ENCODE data around the gene MPP3. TPM values are rescaled to one million over a fixed set of nuclear protein-coding genes. Genes with fewer than 3 reads are reported as not detected.

Gene MPP3
- polyA plus RNA-seq, 3 donors = 1.5 TPM; not detected in 2

GRCh38 chr17:43812396-43813265, 20.3 kb downstream of the MPP3 start:
- H3K4me3 ChIP-seq (replicated peaks in 1 of 3; ENCODE audit: low read depth in 2 of 3, low read length in 3 of 3) = no peak overlapping the region
- WGBS (ENCODE audit: insufficient coverage) = 100% methylated on average over 7 of the region's 10 CpGs
- H3K4me3 Mint-ChIP-seq = no peak overlapping the region
- peaks cover 11 to 15% of the 10 kb centered on the region in 2 donors for H3K4me1 ChIP-seq (ENCODE audit: control insufficient read depth in 1 of 2, insufficient read depth in 2 of 2, low read length in 2 of 2)
- peaks cover 0 to 3% (median 2%) of the 10 kb centered on the region in 3 donors for H3K27me3 Mint-ChIP-seq (ENCODE audit: low read depth in 3 of 3)
- no peaks in the 10 kb centered on the region for H3K36me3 ChIP-seq (replicated peaks in 1 of 2; ENCODE audit: control insufficient read depth in 1 of 2, insufficient read depth in 2 of 2, low read length in 2 of 2)
- H3K9me3 Mint-ChIP-seq = peaks cover 0 to 2% (median 0%) of the 10 kb centered on the region in 7 donors
- DNase-seq = no peak
- peaks cover 18% of the 10 kb centered on the region for H3K4me1 Mint-ChIP-seq
- no peak overlapping the region for H3K4me2 ChIP-seq (replicated peaks; ENCODE audit: extremely low read depth, low read length, poor library complexity, severe bottlenecking)
- H2AFZ ChIP-seq (ENCODE audit: insufficient read depth, low read depth, low read length, poor library complexity, severe bottlenecking) = no peak overlapping the region
- no peak overlapping the region for H3K27ac ChIP-seq (ENCODE audit: low read depth in 1 of 2, low read length in 2 of 2)
- no peak overlapping the region for H3K9ac ChIP-seq (ENCODE audit: insufficient read depth, low read length, poor library complexity, severe bottlenecking)
- peaks cover 0 to 3% of the 10 kb centered on the region in 2 donors for H3K36me3 Mint-ChIP-seq
- no peaks in the 10 kb centered on the region for H3K79me2 ChIP-seq (ENCODE audit: insufficient read depth, low read length)
- H3K27ac Mint-ChIP-seq = no peak overlapping the region
- TF ChIP-seq CTCF (IDR thresholded peaks at IDR 0.05) = no peak
- no peaks in the 10 kb centered on the region for H3K9me3 ChIP-seq (replicated peaks in 1 of 2; ENCODE audit: control insufficient read depth in 1 of 2, insufficient read depth in 1 of 2, low read length in 2 of 2)
- H3K27me3 ChIP-seq (ENCODE audit: control insufficient read depth in 2 of 2, insufficient read depth in 2 of 2, low read length in 2 of 2) = no peaks in the 10 kb centered on the region
- intact Hi-C loops (cut with micrococcal nuclease) = no loop called here
- H4K20me1 ChIP-seq (ENCODE audit: insufficient read depth, low read length) = no peaks in the 10 kb centered on the region

GRCh38 chr17:43810823-43811222, 22.1 kb downstream of the MPP3 start:
- no peak overlapping the region for H3K9ac ChIP-seq (ENCODE audit: insufficient read depth, low read length, poor library complexity, severe bottlenecking)
- Mint-ChIP-seq H3K36me3 (peaks cover 0 to 3% of the 10 kb centered on the region in 2 donors), H3K9me3 (peaks cover 0 to 2% (median 0%) of the 10 kb centered on the region in 7 donors), H3K4me1 (peaks cover 18% of the 10 kb centered on the region), H3K27me3 (ENCODE audit: low read depth in 3 of 3) (peaks cover 0 to 3% (median 2%) of the 10 kb centered on the region in 3 donors), H3K27ac (no peak overlapping the region), H3K4me3 (no peak overlapping the region)
- H3K4me2 ChIP-seq (replicated peaks; ENCODE audit: extremely low read depth, low read length, poor library complexity, severe bottlenecking) = no peak overlapping the region
- H3K4me3 ChIP-seq (replicated peaks in 1 of 3; ENCODE audit: low read depth in 2 of 3, low read length in 3 of 3) = no peak overlapping the region
- no peak for DNase-seq
- no peak overlapping the region for H2AFZ ChIP-seq (ENCODE audit: insufficient read depth, low read depth, low read length, poor library complexity, severe bottlenecking)
- H3K9me3 ChIP-seq (replicated peaks in 1 of 2; ENCODE audit: control insufficient read depth in 1 of 2, insufficient read depth in 1 of 2, low read length in 2 of 2) = no peaks in the 10 kb centered on the region
- no peak for TF ChIP-seq CTCF (IDR thresholded peaks at IDR 0.05)
- H3K27ac ChIP-seq (ENCODE audit: low read depth in 1 of 2, low read length in 2 of 2) = no peak overlapping the region
- intact Hi-C loops (cut with micrococcal nuclease) = no loop called here
- H3K36me3 ChIP-seq (replicated peaks in 1 of 2; ENCODE audit: control insufficient read depth in 1 of 2, insufficient read depth in 2 of 2, low read length in 2 of 2) = no peaks in the 10 kb centered on the region
- H4K20me1 ChIP-seq (ENCODE audit: insufficient read depth, low read length) = no peaks in the 10 kb centered on the region
- 100% methylated on average over 2 of the region's 5 CpGs for WGBS (ENCODE audit: insufficient coverage)
- H3K79me2 ChIP-seq (ENCODE audit: insufficient read depth, low read length) = no peaks in the 10 kb centered on the region
- peaks cover 11 to 15% of the 10 kb centered on the region in 2 donors for H3K4me1 ChIP-seq (ENCODE audit: control insufficient read depth in 1 of 2, insufficient read depth in 2 of 2, low read length in 2 of 2)
- H3K27me3 ChIP-seq (ENCODE audit: control insufficient read depth in 2 of 2, insufficient read depth in 2 of 2, low read length in 2 of 2) = no peaks in the 10 kb centered on the region

All from CD14-positive monocyte (primary cell).